Measurements from ENCODE around the gene ATXN1. TPM values are rescaled to one million over a fixed set of nuclear protein-coding genes. Genes with fewer than 3 reads are reported as not detected.

ATXN1 gene
- total RNA-seq, 1 donor from 2014 or later: 63.7 TPM

DNA sequence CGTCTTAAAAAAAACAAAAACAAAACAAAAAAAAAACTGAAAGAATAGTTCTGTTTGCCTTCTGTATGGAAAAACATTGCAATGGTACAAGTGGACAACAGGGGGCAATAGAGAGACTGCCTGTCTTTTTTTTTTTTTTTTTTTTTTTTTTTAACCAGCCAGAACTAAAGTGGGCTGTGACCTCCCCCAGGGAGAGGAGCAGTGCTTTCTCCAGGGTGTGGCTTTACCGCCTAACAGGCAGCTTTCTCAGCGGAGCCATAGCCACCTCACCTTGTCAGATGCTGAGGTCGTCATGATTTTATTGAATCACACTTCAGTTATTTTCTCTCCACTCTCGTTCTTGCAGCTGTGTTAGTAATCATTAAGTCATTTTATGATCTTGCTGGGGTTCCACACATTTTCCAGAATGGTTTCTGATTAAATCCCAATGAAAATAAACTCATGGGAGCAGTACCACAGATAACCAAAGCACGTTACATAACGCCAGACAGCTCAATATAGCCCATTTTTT lies 444.5 kb downstream of the ATXN1 start:
- no peak for DNase-seq (ENCODE audit: low spot score)

DNA sequence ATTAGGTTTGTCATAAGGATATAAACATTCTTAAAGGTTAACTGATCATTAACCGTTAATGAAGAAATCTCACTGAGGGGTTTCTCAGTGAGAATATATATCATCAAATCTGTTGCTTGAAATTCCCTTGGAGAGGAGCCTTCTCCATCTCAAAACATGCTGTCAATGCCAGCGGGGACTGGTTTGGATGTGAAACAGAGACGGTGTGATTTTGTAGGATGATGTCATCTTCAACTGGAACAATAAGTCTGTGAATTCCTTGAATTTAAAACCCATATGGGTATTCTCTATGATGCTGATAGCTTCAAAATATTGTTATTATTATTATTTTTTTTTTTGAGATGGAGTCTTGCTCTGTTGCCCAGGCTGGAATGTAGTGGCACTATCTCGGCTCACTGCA lies 447.0 kb downstream of the ATXN1 start:
- no peak for DNase-seq (ENCODE audit: low spot score)

DNA sequence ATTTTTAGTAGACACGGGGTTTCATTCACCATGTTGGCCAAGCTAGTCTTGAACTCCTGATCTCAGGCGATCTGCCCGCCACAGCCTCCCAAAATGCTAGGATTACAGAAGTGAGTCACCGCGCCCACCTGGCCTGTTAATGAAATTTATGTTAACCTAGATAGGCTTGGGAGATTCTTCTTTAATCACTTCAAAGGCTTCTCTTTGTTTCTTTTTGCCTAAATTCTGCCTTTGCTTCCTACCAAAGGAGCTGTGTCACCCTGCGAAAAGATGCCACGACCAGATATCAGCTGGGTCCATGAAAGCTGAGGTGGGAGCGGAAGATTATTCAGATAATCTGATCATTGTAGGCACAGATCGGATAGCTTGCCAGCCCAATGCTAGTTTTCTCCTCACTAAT lies 447.5 kb downstream of the ATXN1 start:
- no peak for DNase-seq (ENCODE audit: low spot score)

DNA sequence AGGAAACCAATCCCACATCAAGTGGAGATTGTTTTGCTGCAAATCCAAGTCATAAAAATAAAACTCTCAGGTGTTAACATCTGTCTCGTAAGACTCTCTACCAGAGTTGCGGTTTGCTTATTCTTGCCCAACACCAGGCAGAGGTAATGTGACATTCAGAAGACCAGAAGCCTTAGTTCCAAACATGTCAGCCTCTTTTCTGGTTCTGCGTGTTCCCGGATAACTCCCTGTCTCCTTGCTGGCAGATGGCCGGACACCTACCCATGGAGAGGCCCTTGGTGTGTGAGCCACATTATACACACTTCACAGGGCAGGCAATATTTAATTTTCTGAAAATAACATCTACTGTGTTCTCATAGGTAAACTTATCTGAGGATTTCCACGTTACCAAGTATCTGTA lies 449.5 kb downstream of the ATXN1 start:
- DNase-seq (ENCODE audit: low spot score): no peak

DNA sequence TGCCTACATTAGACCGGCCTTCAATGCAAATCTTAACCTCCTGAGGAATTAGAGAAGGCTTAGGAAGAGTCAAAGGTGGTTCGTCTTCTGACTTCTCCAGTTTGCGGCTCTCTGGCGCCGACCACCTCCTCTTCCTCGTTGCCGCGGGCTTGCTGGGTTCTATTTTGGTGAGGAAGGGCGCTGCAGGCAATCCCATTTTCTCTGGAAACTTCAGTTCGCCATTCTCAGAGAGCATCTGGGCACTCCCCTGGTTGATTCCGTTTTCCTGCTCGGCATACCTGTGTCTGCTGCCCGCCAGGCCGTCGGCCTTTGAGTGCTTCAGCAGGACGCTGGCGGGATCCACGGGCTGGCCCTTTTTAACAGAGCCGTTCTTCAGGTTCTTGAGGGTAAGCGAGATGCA lies 454.9 kb downstream of the ATXN1 start:
- no peak for DNase-seq (ENCODE audit: low spot score)

DNA sequence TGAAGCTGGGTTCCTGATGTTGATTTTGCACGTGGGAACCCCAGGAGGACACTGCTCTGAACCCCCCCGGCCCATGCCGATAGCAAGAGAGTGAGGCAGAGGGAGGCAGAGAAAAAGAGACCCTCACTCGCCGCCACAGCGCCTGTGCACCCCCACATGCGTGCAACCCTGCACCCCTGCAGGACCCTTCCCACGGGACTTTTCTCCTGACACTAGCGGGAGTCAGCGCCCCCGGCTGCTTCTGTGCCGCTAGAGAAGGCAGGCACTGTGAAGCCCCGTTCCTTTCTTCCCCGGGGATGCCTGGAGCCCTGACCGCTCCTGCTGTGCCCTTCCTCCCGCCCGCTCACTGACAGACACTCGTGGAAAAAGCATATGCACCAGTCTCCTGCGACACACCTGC lies 455.5 kb downstream of the ATXN1 start:
- DNase-seq (ENCODE audit: low spot score): no peak

DNA sequence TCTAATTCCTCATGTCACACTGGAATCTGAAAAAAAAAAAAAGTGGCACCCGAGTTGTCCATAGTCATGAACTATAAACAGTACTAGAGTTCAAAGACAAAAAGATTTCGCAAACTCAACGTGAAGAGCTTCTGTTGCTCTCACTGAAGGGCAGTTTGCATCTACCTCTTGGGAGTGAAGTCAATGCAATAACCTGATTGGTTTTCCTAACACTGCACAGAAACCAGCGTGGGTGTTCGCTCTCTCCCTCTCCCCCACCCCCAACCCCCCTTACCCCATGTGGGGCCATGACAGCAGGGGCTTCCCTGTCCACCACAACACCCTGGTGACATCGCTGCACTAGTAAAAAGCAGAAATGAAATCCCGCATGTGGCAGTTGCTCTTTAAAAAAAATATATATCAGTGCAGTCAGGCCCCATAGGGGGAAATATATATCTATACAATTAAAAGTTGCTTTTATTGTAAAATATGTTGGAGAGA lies 456.0 kb downstream of the ATXN1 start:
- DNase-seq (ENCODE audit: low spot score): no peak

DNA sequence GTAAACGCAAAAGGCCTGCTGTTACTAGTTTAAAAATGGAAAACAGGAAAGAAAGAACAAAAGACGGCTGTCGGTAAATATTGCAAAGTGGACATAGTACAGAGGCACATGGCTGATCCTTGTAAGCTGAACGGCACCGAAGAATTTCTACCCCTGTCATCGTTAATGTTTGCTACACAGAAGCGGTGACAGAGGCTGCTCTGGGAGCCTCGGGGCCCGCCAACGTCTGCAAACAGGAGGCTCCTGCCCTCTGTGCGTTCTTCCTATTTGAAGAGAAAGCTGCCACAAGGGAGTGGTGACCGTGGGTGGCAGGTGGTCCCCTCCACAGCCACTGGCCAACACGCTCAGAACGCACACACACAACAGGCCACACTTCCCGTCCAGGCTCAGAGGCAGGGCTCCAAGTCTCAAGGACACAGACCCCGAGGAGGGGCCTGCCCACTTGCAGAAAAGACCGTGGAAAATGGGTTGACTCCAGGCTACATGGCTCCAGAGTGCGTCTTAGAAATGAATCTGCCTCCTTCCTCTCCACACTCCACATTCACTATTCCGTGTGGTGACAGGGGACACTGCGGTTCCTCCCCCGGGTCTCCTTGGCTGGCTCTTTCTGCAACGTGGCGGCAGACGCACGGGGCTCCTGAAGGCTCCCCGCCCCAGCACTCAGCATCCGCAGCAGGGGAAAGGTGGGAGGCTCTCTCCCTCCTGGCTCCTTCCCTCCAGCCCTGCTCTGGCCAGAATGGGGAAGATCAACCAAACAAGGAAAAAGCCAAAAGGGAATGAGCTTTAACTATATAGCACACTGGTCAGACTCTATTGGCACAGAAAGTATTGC lies 458.3 kb downstream of the ATXN1 start:
- no peak for DNase-seq (ENCODE audit: low spot score)

DNA sequence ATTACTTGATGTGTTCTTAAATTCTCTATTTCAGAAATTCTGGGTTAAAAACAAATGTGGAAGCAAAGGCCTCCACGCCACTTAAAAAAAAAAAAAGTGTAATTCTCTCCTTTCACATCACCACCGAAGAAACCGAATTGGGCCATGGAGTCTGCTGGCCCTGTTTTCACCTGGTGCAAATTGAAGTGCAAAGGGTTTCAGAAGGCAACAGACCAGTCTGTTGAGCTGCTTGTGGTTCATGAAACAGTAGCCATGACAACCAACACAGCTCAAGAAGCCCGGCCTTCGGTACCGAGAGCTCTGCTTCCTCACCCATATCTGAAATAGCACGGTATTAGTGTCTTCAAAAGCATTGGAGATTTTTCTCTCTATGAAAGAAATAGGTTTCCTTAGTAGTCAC lies 459.7 kb downstream of the ATXN1 start:
- DNase-seq (ENCODE audit: low spot score): no peak

DNA sequence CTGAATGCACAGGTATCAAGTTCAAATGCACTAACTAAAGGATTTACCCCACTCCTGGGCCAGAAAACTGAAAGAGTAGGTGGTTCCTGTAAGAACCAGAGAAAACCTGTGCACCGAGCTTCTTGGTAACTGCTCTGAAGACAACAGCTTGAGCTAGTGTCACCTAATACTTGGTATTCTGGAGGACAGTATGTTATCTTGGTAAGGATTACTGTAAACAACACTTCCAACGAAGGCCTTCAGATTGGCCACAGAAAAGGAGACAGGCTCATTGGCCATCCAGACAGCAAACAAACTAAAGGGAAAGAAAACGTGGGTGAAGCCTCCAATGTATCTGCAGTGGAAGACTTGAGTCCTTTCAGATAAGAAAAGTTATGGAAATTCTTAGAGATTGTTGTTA lies 461.4 kb downstream of the ATXN1 start:
- DNase-seq (ENCODE audit: low spot score): no peak

DNA sequence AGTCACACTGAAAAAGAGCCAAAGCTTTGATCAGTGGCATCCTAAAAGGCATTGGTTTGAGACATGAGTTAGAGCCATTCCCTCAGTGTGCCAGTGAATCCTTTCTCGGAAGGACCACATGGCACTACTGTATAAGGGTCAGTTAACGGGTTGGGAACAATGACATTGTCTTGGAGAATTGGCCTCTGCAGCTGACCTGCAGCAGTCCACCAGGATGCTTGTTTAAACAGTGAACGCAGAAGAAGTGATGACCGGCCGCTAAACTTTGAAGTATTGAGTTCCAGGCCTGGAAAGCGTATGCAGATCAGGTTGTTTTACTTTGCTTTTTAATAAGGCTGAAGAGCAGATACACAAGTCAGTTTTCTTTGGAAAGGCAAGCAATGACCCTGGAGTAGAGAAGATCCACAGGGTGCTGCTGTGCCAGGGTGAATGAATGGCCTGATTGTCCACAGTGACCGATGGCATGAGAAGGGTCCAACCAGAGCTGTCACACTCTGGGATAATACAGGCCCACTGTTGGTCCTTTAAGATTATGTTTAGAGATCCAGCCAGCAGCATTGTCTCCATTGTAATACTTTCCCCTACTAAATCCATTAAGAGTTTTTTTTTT lies 465.1 kb downstream of the ATXN1 start:
- no peak for DNase-seq (ENCODE audit: low spot score)

DNA sequence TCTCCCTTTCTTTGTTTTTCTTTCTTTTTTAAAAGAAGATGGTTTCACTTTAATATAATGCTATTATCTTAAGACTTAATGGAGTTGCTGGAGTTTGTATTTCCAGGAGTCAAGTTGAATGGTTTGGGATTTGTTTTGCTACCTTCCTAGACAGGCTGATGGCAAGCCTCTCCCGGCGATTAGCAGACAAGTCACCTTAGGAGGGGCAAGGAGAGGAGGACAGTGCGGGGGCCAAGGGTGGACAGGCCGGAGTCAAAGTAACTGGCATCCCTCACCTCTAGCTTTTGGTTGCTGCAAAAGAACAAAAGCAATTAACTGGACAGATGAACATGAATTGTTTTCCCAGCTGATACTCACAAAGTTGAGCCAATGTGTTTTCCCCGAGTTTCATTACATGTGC lies 465.8 kb downstream of the ATXN1 start:
- no peak for DNase-seq (ENCODE audit: low spot score)

DNA sequence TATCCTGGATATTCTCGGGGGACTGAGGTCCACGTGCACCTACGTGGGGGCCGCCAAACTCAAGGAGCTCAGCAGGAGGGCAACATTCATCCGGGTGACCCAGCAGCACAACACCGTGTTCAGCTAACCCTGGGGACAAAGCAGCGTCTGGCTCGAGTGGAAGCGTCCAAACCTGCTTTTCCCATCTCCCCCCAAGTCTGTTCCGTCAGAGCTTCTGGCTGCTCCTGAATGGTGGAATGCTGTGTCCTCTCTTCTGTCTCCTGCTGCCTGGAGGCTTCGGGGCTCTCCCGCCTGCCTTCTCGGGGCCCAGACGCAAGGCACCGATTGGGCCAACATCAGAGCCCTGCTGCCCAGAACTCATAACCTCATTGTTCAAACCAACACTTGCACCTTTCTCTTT lies 466.2 kb downstream of the ATXN1 start:
- DNase-seq (ENCODE audit: low spot score): no peak

DNA sequence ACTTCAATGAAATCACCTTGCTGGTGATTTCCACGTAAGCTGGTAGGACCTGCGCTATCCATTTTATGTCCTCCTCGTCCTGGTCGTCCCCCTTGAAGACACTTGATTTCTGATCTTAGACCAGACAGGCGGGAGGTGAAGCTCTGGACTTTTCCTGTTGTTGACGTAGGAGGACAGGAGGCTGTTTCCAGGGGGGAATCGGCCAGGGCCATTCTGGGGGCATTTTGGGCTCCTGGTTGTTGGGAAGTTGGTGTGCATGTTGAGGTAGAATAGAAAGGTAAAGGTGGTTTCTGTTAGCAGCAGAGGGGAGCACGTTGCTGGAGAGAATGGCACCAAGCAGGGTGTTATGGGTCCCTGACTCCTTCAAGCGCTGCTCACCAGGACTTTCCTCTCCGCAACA lies 466.9 kb downstream of the ATXN1 start:
- no peak for DNase-seq (ENCODE audit: low spot score)

DNA sequence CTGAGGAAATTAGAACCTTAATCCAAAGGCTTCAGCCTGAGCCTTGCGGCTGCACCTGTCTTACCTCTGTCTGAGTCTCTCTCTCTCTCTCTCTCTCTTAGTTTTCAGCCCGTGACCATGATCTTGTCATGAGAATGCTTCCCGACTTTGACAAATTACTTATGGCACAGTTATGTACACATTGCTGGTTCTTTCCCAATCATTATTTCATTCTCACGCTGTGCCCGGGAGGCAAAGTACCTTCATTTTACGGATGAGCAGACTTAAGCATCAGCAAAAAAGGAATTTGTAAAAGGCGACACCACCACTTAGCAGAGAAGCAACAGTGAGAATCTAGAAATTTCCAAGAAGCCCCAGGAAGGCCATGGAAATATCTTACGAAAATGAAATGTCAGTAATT lies 468.3 kb downstream of the ATXN1 start:
- no peak for DNase-seq (ENCODE audit: low spot score)

DNA sequence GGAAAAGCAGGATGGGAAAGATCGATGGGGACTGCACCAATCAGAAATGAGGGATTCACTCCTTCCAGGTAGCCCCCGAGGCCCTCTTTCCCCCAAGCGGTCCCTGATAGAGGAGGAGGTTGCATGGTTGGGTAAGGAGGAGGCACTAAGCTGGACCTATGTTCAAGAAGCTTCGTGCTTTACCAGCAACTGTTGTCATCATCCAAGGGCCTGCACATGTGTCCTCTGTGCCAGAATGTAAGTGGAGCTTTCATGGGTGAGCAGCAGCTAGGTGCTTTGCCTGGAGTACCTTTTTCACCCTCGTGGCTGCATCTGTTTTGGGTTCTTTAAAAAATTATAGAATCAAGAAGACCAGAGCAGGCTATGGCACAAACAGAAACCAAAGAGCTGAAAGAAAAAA lies 468.8 kb downstream of the ATXN1 start:
- DNase-seq (ENCODE audit: low spot score): no peak

DNA sequence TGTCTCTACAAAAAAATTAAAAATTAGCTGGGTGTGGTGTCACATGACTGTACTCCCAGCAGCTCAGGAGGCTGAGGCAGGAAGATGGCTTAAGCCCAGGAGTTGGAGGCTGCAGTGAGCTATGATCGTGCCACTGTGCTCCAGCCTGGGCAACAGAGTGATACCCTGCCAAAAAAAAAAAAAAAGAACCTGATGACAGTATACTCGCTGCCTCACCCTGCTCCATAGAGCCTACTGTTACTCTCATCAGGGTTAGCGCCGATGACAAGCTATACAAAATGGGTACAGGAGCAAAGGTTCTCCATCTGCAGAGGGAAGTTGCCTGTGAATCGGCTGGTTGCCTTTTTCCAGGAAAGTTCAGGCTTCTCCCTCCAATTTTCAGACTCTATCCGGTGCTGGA lies 469.5 kb downstream of the ATXN1 start:
- no peak for DNase-seq (ENCODE audit: low spot score)

DNA sequence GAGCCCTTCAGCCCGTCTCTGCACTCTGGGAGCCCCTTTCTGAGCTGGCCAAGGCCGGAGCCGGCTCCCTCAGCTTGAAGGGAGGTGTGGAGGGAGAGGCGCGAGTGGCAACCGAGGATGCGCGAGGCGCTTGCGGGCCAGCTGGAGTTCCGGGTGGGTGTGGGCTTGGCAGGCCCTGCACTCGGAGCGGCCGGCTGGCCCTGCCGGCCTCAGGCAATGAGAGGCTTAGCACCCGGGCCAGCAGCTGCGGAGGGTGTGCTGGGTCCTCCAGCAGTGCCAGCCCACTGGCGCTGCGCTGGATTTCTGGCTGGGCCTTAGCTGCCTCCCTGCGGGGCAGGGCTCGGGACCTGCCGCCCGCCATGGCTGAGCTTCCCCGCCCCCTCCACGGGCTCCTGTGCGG lies 473.1 kb downstream of the ATXN1 start:
- DNase-seq (ENCODE audit: low spot score): no peak

DNA sequence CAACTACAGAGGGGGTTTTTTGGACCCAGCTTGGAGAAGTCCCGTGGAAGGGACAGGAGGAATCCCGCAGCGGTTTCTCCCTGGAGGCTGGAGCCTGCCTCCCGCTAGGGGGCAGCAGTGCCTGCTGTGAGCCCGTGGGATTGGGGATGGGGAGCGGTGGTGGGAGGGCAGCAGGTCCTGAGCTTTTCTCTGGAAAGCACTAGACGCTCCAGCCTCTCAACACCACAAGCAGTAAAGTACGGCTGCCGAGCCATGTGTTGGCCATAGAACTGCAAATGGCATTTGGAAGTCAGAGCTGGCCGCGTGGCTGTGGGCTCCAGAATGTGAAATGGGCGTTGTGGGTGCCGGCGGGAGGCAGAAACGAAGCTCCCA lies 475.1 kb downstream of the ATXN1 start:
- DNase-seq (ENCODE audit: low spot score): no peak

DNA sequence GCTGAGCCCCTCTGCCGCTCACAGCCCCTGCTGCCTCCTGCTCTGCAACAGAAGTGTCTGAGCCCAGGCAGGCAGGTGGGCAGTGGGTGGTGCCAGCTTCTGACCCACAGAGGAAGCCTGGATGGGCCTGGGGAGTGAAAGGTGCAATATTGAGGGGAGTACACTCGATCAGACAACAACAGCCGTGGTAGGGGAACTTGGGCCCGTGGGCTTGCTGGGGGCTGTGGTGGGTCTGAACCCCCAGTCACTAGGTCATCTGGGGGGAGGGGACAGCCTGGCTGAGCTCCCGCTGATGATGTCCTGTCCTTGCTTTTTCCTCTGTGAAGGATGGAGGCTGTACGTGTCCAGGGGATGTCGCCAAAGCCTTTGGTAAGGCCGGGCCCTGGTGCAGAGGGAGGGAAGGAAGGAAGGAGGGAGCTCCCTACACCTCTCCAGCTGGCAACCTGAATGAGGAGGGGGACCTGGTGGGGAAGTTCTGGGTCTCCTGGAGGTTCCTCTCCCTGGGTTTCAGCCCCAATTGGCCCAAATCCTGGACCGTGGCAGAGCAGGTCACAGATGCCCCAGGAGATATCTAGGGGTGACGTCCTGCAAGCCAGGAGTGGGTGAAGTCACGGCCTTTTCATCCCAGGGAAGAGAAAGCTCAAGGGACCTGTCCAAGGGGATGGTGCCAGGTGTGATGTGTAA lies 475.7 kb downstream of the ATXN1 start:
- DNase-seq (ENCODE audit: low spot score): no peak

DNA sequence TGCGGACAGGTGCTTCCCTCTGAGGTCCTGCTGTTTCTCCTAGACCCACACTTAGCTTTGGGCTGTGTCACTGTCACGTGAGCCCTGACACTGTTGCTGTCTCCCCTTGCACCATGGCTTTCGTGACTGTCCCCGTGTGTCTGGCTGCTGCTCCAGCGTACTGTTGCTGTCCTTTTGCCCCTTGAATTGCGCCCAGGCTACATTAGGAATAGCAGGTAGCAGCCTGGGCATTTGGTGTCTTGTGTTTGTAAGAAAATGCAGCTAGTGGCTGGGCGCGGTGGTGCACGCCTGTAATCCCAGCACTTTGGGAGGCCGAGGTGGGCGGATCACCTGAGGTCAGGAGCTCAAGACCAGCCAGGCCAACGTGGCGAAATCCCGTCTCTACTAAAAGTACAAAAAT lies 476.8 kb downstream of the ATXN1 start:
- DNase-seq (ENCODE audit: low spot score): no peak

DNA sequence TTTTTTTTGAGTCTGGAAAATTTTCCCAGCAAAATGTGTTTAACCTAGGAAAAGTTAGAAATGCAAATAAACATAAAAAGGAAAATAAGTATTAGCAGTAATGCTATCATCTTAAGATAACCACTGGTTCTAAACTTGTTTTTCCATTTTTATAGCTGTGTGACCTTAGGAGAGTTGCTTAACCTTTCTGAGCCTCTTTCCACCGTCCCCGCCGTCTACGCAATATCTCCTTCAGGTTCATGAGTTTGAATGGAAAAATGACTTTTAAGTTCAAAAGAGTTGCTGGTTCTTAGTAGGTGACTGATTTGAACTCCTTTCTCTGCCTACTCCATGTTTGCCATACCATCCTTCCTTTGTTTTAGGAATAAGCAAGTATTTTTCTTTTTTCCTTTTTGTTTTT lies 478.9 kb downstream of the ATXN1 start:
- no peak for DNase-seq (ENCODE audit: low spot score)

DNA sequence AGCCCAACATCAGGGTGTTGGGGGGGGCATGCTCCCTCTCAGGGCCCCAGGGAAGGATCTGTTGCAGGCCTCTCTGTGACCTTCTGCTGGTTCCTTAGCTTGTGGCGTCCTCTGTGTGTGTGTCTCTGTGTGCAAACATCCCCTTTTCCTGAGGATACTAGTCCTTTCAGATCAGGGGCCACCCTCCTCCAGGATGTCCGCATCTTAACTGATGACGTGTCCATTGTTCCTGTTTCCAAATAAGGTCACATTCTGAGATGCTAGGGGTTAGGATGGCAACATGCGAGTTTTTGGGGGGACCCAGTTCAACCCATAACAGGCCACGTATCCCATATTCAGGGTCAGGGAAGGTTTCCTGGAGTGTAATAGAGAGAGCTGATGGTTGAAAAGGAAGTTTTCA lies 482.0 kb downstream of the ATXN1 start:
- no peak for DNase-seq (ENCODE audit: low spot score)

All from ureter (tissue), 1 donor.